H1 (cell line): ENCODE data around the gene ELOA. TPM values are rescaled to one million over a fixed set of nuclear protein-coding genes. Genes with fewer than 3 reads are reported as not detected.

Source experiments
- CTCF ChIA-PET: fragments of 300-600 bp; sonication (Branson Sonifier 250); formaldehyde crosslinking; loops from one replicate; lab custom pipeline; 2021; ENCODE audit not compliant: partially characterized antibody; lab: Charles Lee
- POLR2A ChIA-PET: fragments of 300-600 bp; sonication (Branson Sonifier 250); formaldehyde crosslinking; loops from one replicate; lab custom pipeline; 2021; ENCODE audit warnings: inconsistent platforms; ENCODE audit not compliant: partially characterized antibody; lab: Charles Lee
- DNase-seq, 2 experiments: peaks; one replicate each; pipeline versions ENCODE4 v3.0.0 to v3.0.0-alpha.2; 2010 to 2022; ENCODE audit warnings: low spot score in 2 of 2, low read depth in 1 of 2, mixed read lengths in 1 of 2
- FAIRE-seq: peaks from 2 replicates; lab custom pipeline; 2011; peaks lifted over from hg19 to GRCh38; lab: Jason Lieb, UNC
- H2AFZ ChIP-seq: 2 replicates; pipeline ENCODE4 v1.8.1; 2012; ENCODE audit warnings: low read length, inconsistent platforms
- H2AK5ac ChIP-seq: 2 replicates; pipeline ENCODE4 v1.6.1; 2013; ENCODE audit warnings: low read depth, low read length
- H2BK120ac ChIP-seq: replicated peaks from 2 replicates; pipeline ENCODE3; 2013; ENCODE audit warnings: low read depth, low read length, inconsistent platforms
- H2BK12ac ChIP-seq: 2 replicates; pipeline ENCODE4 v1.6.1; 2013; ENCODE audit warnings: low read depth, low read length
- H2BK15ac ChIP-seq: 2 replicates; pipeline ENCODE4 v1.6.1; 2013; ENCODE audit warnings: low read length
- H2BK20ac ChIP-seq: 2 replicates; pipeline ENCODE4 v1.6.1; 2013; ENCODE audit warnings: low read length
- H2BK5ac ChIP-seq: 2 replicates; pipeline ENCODE4 v1.6.1; 2013; ENCODE audit warnings: low read depth, low read length
- H3K14ac ChIP-seq: 2 replicates; pipeline ENCODE4 v1.6.1; 2013; ENCODE audit warnings: inconsistent platforms; ENCODE audit not compliant: insufficient read length
- H3K18ac ChIP-seq: 2 replicates; pipeline ENCODE4 v1.6.1; 2013; ENCODE audit warnings: low read length; ENCODE audit errors: extremely low read depth
- H3K23ac ChIP-seq: 2 replicates; pipeline ENCODE4 v1.6.1; 2013; ENCODE audit warnings: inconsistent platforms; ENCODE audit not compliant: insufficient read length
- H3K23me2 ChIP-seq: 2 replicates; pipeline ENCODE4 v1.6.1; 2013; ENCODE audit warnings: low read depth, low read length
- H3K27ac ChIP-seq: 2 replicates; pipeline ENCODE4 v1.6.1; 2011; ENCODE audit warnings: low read depth, low read length, inconsistent platforms
- H3K27me3 ChIP-seq, 4 experiments: replicated peaks in 1 of 4; 1 replicate in 1 of 4; 2 replicates in 3 of 4; pipeline versions ENCODE4 v1.6.1 to v1.8.1; 2011 to 2013; ENCODE audit warnings: low read length in 3 of 4, mild to moderate bottlenecking in 3 of 4, inconsistent platforms in 2 of 4, mixed read lengths in 2 of 4, moderate library complexity in 1 of 4; ENCODE audit not compliant: control insufficient read depth in 3 of 4, insufficient read depth in 3 of 4; ENCODE audit errors: extremely low read depth in 1 of 4
- H3K36me3 ChIP-seq, 4 experiments: 2 replicates each; pipeline versions ENCODE4 v1.6.1 to v1.8.1; 2011 to 2013; ENCODE audit warnings: mild to moderate bottlenecking in 4 of 4, low read length in 3 of 4, moderate library complexity in 2 of 4, control low read depth in 1 of 4, inconsistent platforms in 1 of 4; ENCODE audit not compliant: insufficient read depth in 4 of 4, control insufficient read depth in 2 of 4
- H3K4ac ChIP-seq: replicated peaks from 2 replicates; pipeline ENCODE3; 2013; ENCODE audit warnings: low read length, low read depth, mixed read lengths, inconsistent platforms; ENCODE audit not compliant: insufficient read length
- H3K4me1 ChIP-seq, 4 experiments: replicated peaks in 1 of 4; 1 replicate in 1 of 4; 2 replicates in 3 of 4; pipeline versions ENCODE4 v1.6.1 to v1.8.1; 2011 to 2013; ENCODE audit warnings: low read length in 3 of 4, inconsistent platforms in 2 of 4, mixed read lengths in 1 of 4; ENCODE audit not compliant: insufficient read depth in 4 of 4, control insufficient read depth in 3 of 4
- H3K4me2 ChIP-seq, 2 experiments: 2 replicates each; pipeline versions ENCODE4 v1.6.1 to v1.8.1; 2011 to 2013; ENCODE audit warnings: low read depth in 2 of 2, low read length in 2 of 2, control low read depth in 1 of 2, inconsistent platforms in 1 of 2, mild to moderate bottlenecking in 1 of 2; ENCODE audit not compliant: insufficient read depth in 1 of 2
- H3K4me3 ChIP-seq, 4 experiments: fragments of 200-600, 300-600 bp in 1 of 4; sonication (generic), shearing (Covaris generic), sonication (Bioruptor Twin) in 1 of 4; 2 replicates each; pipeline versions ENCODE4 v1.5.1 to v1.8.1; 2011 to 2016; ENCODE audit warnings: low read length in 4 of 4, low read depth in 3 of 4, control low read depth in 2 of 4, inconsistent platforms in 2 of 4, mild to moderate bottlenecking in 2 of 4, mixed read lengths in 1 of 4, moderate library complexity in 1 of 4; ENCODE audit not compliant: insufficient read depth in 2 of 4; ENCODE audit errors: extremely low read depth in 1 of 4
- H3K56ac ChIP-seq: replicated peaks from 2 replicates; pipeline ENCODE3; 2013; ENCODE audit warnings: low read depth, mild to moderate bottlenecking, mixed read lengths, low read length, inconsistent platforms; ENCODE audit not compliant: insufficient read length
- H3K79me1 ChIP-seq: 2 replicates; pipeline ENCODE4 v1.6.1; 2013; ENCODE audit warnings: low read depth, low read length, control low read depth
- H3K79me2 ChIP-seq, 2 experiments: 2 replicates each; pipeline versions ENCODE4 v1.6.1 to v1.8.1; 2012 to 2013; ENCODE audit warnings: low read length in 2 of 2, mild to moderate bottlenecking in 2 of 2, inconsistent platforms in 1 of 2; ENCODE audit not compliant: insufficient read depth in 2 of 2, control insufficient read depth in 1 of 2
- H3K9ac ChIP-seq, 4 experiments: replicated peaks in 1 of 4; 1 replicate in 1 of 4; 2 replicates in 3 of 4; pipeline versions ENCODE4 v1.6.1 to v1.8.1; 2011 to 2013; ENCODE audit warnings: low read depth in 3 of 4, low read length in 3 of 4, control low read depth in 2 of 4, mild to moderate bottlenecking in 2 of 4, moderate library complexity in 2 of 4, inconsistent platforms in 1 of 4; ENCODE audit errors: extremely low read depth in 1 of 4
- H3K9me3 ChIP-seq, 2 experiments: 2 replicates each; pipeline versions ENCODE4 v1.6.1 to v1.8.1; 2012 to 2013; ENCODE audit warnings: mild to moderate bottlenecking in 2 of 2, moderate library complexity in 2 of 2, control low read depth in 1 of 2, inconsistent platforms in 1 of 2, low read depth in 1 of 2, low read length in 1 of 2, mixed read lengths in 1 of 2; ENCODE audit not compliant: insufficient read depth in 2 of 2
- H4K20me1 ChIP-seq, 2 experiments: replicated peaks in 1 of 2; 2 replicates each; pipeline versions ENCODE3 to v1.8.1; 2011 to 2013; ENCODE audit warnings: inconsistent platforms in 2 of 2, low read length in 2 of 2, mild to moderate bottlenecking in 1 of 2; ENCODE audit not compliant: insufficient read depth in 2 of 2, control insufficient read depth in 1 of 2
- H4K5ac ChIP-seq: 2 replicates; pipeline ENCODE4 v1.6.1; 2013; ENCODE audit warnings: low read length, low read depth, mixed read lengths, inconsistent platforms; ENCODE audit not compliant: insufficient read length
- H4K8ac ChIP-seq: 2 replicates; pipeline ENCODE4 v1.8.0; 2013; ENCODE audit warnings: mild to moderate bottlenecking, moderate library complexity, low read length, inconsistent platforms; ENCODE audit not compliant: insufficient read depth; ENCODE audit errors: extremely low read depth
- H4K91ac ChIP-seq: replicated peaks from 2 replicates; pipeline ENCODE3; 2013; ENCODE audit warnings: low read length, mixed read lengths, inconsistent platforms; ENCODE audit not compliant: insufficient read length
- CBX5 ChIP-seq: fragments of 300-800, 300-1000 bp; sonication (generic); IDR thresholded peaks from 2 replicates; pipeline ENCODE4 v1.7.1; 2016; ENCODE audit warnings: antibody characterized with exemption, low read length, low read depth
- POLR2A ChIP-seq, 2 experiments: IDR thresholded peaks; 1 replicate in 1 of 2; 2 replicates in 1 of 2; pipeline ENCODE4 v1.6.1; 2011; ENCODE audit warnings: low read depth in 2 of 2, low read length in 2 of 2, mild to moderate bottlenecking in 2 of 2; ENCODE audit errors: control extremely low read depth in 1 of 2
- POLR2AphosphoS5 ChIP-seq: IDR thresholded peaks from 2 replicates; pipeline ENCODE4 v1.6.1; 2011; ENCODE audit warnings: low read depth, low read length
- SP2 ChIP-seq: IDR thresholded peaks from 2 replicates; pipeline ENCODE4 v1.6.1; 2012; ENCODE audit warnings: mild to moderate bottlenecking, low read length, inconsistent platforms
- SUZ12 ChIP-seq: fragments of 200-600 bp; sonication (generic); IDR thresholded peaks from 2 replicates; pipeline ENCODE4 v1.6.1; 2012; ENCODE audit warnings: mild to moderate bottlenecking, inconsistent platforms, low read length, moderate library complexity, mixed read lengths
- WGBS, 2 experiments: shearing (Covaris generic) in 1 of 2; methylation state at CpG; one replicate each; pipeline versions ENCODE4 v1.1.6 to v1.1.7; 2013 to 2015; ENCODE audit warnings: low lambda C conversion rate in 2 of 2, mixed read lengths in 2 of 2, inconsistent platforms in 1 of 2, low coverage in 1 of 2, missing lambda C conversion rate in 1 of 2; ENCODE audit not compliant: insufficient replicate concordance in 2 of 2, insufficient coverage in 1 of 2, insufficient read length in 1 of 2; ENCODE audit errors: extremely low coverage in 1 of 2, missing lambda C conversion rate in 1 of 2; 5-methylcytosine and 5-hydroxymethylcytosine counted together
- polyA plus RNA-seq, 7 experiments: library from polyadenylated mRNA; depleted of rRNA in 3 of 7; stranded (reverse) in 5 of 7; unstranded in 2 of 7; fragments of >200 nt in 5 of 7; fragments of 200-250 nt in 2 of 7; gene quantifications; 1 replicate in 5 of 7; 2 replicates in 1 of 7; 4 replicates in 1 of 7; pipeline versions ENCODE4 v1.2.1 to v1.2.3, GENCODE V29; 2011 to 2013; ENCODE audit warnings: missing spikeins in 2 of 7, mixed read lengths in 2 of 7
- total RNA-seq: library from RNA; stranded (reverse); fragmentation: NEBNext Ultra II Directional; extraction: Animal tissue kit (Norgen Biotek cat#: 25700); gene quantifications from 2 replicates; pipeline ENCODE4 v1.2.1, GENCODE V29; 2021

Gene ELOA
- total and polyA plus RNA-seq, 2 of the 8 experiments (the other 6 are each of a cell fraction or from before 2014, with no cell fraction given), result 15.7 to 61.1 TPM

DNA sequence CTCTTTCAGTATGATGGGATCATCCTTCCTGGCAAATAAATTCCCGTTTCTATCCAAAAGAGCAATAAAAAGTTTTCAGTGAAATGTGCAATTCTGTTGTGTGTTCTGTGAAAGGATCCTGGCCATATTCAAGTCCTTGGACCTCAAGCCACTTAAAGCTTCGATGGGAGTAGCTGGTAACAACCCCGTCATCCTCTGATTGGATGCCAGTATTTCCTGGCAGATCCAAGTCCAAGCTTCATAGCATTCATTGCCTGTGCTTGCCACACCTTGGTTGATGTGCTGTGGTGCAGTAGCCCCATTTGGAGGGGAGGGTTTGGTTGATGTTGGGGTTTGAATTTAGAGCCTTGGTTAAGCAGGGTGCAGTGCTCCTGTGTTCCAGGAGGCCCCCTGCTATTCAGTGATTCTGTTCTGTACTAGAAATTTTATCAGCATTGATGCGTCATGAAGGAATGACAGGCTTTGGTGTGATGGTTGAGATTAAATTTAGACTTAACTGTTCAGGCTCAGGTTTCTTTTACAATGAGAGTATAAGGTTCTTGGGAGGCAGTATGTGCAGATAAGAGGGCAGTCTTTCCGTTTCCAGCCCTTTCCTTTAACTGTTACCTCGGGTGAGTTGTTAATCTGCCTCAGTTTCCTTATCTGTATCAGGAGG, 46.8 kb upstream of the ELOA start:
- Histone ChIP-seq H4K8ac (no peak overlapping the region), H2AK5ac (no peak overlapping the region), H2BK15ac (no peak overlapping the region), H3K4me2 (no peak overlapping the region; a peak in 1 of 4 replicates), H2BK20ac (no peak overlapping the region), H3K18ac (no peak overlapping the region), H3K23ac (no peak overlapping the region), H3K4ac (no peak overlapping the region), H3K4me3 (no peak overlapping the region)
- DNase-seq, result no peak
- WGBS, 2 experiments, result 75% methylated on average over 6 of the region's 6 CpGs; no CpG with 5 or more reads in 1 of the 2 experiments
- CTCF ChIA-PET, result interaction anchor here (0.9 to 1.3 kb wide), 3 partner anchors 20 to 23 kb away, joined by 3 read pairs; no protein-coding TSS in a partner anchor
- POLR2A ChIA-PET, result interaction anchor here (0.6 to 12.3 kb wide), 25 partner anchors 8 to 400 kb away, joined by 3 to 190 read pairs (median 4); partner anchors contain the start of gene ELOA
- TF ChIP-seq POLR2AphosphoS5 (peak; percentile 20; the same call in 1 of the 2 replicates), SP2 (no peak), POLR2A (IDR thresholded peaks at IDR 0.05; ENCODE audit: control extremely low read depth in 1 of 2, low read depth in 2 of 2, low read length in 2 of 2) (peak in 1 of 2 experiments; percentile 75; a peak in 2 of 3 replicates), SUZ12 (no peak), CBX5 (no peak)
- TF ChIP-seq, all 59 proteins: peak for 2
- H3K14ac ChIP-seq, result no peak overlapping the region
- no peak overlapping the region for H2AFZ ChIP-seq
- peaks cover 42 to 93% of the 10 kb centered on the region in 2 experiments for H3K79me2 ChIP-seq
- H4K5ac ChIP-seq, result no peak overlapping the region
- no peak overlapping the region for H2BK120ac ChIP-seq
- no peak overlapping the region for H3K27ac ChIP-seq
- no peak overlapping the region for H2BK12ac ChIP-seq
- H2BK5ac ChIP-seq, result no peak overlapping the region
- H3K23me2 ChIP-seq, result peaks cover 11% of the 10 kb centered on the region; the same call in 1 of the 2 replicates
- H3K36me3 ChIP-seq, result peaks cover 48 to 93% (median 82%) of the 10 kb centered on the region in 4 experiments
- H3K56ac ChIP-seq, result no peak overlapping the region
- H4K91ac ChIP-seq, result no peak overlapping the region
- FAIRE-seq, result no peak
- H3K27me3 ChIP-seq, result no peaks in the 10 kb centered on the region
- no peak overlapping the region for H3K9ac ChIP-seq
- H4K20me1 ChIP-seq, result peaks cover 44 to 45% of the 10 kb centered on the region in 2 experiments
- peaks cover 8% of the 10 kb centered on the region for H3K79me1 ChIP-seq
- H3K9me3 ChIP-seq, result no peaks in the 10 kb centered on the region
- H3K4me1 ChIP-seq, result peaks cover 0 to 13% (median 6%) of the 10 kb centered on the region in 4 experiments; a peak in 4 of 7 replicates
